ENCODE measurements around the gene FAM171A2.
"Not testable (repeated sequence)": the region's sequence is repeated elsewhere in the genome, so short reads cannot be mapped to it uniquely, and the experiment has no call there.

The FAM171A2 gene

DNA sequence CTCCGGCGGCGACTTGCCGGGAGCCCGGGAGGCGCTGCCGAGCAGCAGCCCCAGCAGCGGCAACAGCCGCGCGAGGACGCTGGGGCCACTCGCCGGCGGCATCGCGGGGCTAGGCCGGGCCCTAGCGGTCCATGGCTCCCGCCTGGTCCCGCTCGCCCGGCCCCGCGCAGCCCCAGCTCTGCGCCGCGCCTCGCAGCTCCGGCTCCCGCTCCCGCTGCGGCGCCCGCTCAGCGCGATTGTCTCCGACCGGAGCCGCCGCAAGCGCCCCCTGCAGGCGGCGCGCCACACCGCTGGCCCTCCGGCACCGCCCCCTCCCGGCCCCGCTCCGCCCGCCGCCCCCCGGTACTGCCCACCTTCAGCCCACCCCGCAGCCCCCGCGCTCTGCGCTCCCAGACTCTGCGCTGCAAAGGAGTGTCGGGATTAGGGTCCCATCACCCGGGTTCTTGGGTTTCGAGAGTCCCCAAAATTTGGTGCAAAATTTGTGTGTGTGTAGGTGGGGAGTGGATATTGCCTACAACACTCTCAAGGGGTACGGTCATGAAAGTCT, at the start of gene FAM171A2:
Gene FAM171A2, minus strand, starts transcription at position 241 of the 547 bp plus-strand sequence. Its CDS starts 139 bp downstream, at position 102.
- in situ Hi-C loops (cut with MboI; ENCODE audit: low sequenced_read_pairs), result no loop called here

- in situ Hi-C loops (cut with MboI; ENCODE audit: low sequenced_read_pairs), result no loop called here
These were observed 45.8 kb upstream of the FAM171A2 start for GRCh38 chr17:44409309-44410028.

GRCh38 chr17:44408786-44409185, 45.1 kb upstream of the FAM171A2 start:
- in situ Hi-C loops (cut with MboI; ENCODE audit: low sequenced_read_pairs), result no loop called here

GRCh38 chr17:44402564-44403172, 39.0 kb upstream of the FAM171A2 start:
- in situ Hi-C loops (cut with MboI; ENCODE audit: low sequenced_read_pairs), result no loop called here

GRCh38 chr17:44400226-44400847, 36.7 kb upstream of the FAM171A2 start:
- in situ Hi-C loops (cut with MboI; ENCODE audit: low sequenced_read_pairs), result no loop called here

- in situ Hi-C loops (cut with MboI; ENCODE audit: low sequenced_read_pairs), result no loop called here
These were observed 35.3 kb upstream of the FAM171A2 start for GRCh38 chr17:44398692-44399691.

- in situ Hi-C loops (cut with MboI; ENCODE audit: low sequenced_read_pairs), result no loop called here
These were observed 34.1 kb upstream of the FAM171A2 start for GRCh38 chr17:44397479-44398440.

DNA sequence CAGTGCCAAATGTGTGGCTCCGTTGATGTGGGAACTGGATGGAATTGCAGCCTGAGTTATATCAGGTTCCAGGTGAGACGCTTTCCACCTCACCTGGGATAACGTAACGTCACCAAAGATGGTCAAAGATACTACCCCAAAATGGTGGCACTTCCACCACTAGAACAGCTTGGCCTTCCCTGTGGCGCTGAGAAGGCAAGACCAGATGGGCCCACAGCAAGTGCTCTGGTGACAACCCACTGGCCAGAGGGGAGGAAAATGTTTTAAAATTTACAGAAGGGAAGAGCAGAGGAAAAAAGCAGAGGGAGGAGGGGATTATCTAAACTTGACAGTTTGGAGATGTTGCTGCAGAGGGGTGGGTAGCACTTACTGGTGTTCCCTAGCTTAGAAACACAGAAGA, 33.3 kb upstream of the FAM171A2 start:
- in situ Hi-C loops (cut with MboI; ENCODE audit: low sequenced_read_pairs), result no loop called here

DNA sequence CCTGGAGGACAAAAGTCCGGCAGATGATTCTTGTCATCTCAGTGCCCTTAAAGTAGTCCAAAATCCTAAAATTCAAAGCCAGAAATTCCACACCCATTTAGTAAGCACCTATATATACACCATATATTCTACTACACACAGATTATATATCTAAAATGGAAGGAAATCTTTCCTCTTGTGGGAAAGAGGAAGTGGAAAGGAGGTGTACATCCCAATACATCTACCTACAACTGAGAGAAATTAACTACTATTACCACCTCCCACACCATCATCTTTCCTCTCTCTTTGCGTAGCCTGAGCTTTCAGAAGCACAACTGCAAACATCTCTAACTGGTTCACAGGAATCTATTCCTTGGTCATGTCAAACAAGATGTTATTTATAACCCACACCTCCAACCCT, 31.2 kb upstream of the FAM171A2 start:
- in situ Hi-C loops (cut with MboI; ENCODE audit: low sequenced_read_pairs), result no loop called here

GRCh38 chr17:44394112-44394511, 30.5 kb upstream of the FAM171A2 start:
- in situ Hi-C loops (cut with MboI; ENCODE audit: low sequenced_read_pairs), result not testable (repeated sequence)

DNA sequence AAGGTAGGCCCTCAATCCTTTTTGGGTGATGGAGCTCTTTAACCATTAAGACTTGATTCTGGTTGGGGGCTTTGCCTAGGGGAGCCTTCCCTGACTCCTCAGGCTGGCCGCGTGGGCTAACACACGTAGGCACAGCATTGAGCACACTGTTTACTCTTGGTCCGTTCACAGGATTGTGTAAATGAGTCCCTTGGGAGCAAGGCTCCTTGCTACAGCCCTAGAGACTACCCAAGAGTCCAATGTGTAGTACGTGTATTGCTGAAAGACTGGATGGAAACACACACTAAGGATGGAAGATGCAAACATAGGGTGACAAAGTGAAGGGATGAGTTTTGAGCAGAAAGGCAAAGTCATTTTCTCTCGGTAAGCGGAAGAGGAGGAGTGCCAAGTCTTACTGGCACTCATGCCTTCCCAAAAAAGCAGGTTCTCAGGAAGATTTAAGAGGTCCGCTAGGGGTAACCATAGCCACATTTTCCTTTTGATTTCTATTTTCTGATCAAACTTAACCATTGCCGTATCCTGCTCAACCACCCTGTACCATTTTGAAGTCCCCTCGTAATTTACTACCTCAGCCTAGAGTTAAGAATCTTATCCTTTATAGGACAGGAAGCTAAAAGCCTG, 26.7 kb upstream of the FAM171A2 start:
- in situ Hi-C loops (cut with MboI; ENCODE audit: low sequenced_read_pairs), result no loop called here

- in situ Hi-C loops (cut with MboI; ENCODE audit: low sequenced_read_pairs), result no loop called here
These were observed 26.1 kb upstream of the FAM171A2 start for GRCh38 chr17:44389723-44390202.

GRCh38 chr17:44389281-44389680, 25.6 kb upstream of the FAM171A2 start, which contains the start of gene ITGA2B:
TSS of gene ITGA2B (minus strand) at chr17:44389649. CDS start at chr17:44389473, 176 bp downstream.
- in situ Hi-C loops (cut with MboI; ENCODE audit: low sequenced_read_pairs), result no loop called here

GRCh38 chr17:44387804-44388203, 24.2 kb upstream of the FAM171A2 start:
- in situ Hi-C loops (cut with MboI; ENCODE audit: low sequenced_read_pairs), result no loop called here

DNA sequence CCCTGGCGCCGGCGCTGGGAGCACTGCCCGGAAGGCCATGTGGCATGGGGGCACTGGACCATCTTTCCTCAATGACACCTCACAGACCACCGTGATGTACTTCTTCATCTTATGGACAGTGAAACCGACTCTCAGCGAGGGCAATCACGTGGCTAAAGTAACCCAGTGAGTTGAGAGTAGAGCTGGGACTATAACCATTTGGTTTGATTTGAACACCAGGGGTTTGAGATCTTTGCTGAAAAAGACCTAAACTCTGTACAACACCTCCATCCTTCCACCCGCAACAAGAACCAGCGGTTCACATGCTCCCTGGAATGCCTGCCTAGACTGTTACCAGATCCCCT, 22.5 kb upstream of the FAM171A2 start:
- in situ Hi-C loops (cut with MboI; ENCODE audit: low sequenced_read_pairs), result no loop called here

GRCh38 chr17:44385287-44386181, 21.9 kb upstream of the FAM171A2 start:
- in situ Hi-C loops (cut with MboI; ENCODE audit: low sequenced_read_pairs), result no loop called here

DNA sequence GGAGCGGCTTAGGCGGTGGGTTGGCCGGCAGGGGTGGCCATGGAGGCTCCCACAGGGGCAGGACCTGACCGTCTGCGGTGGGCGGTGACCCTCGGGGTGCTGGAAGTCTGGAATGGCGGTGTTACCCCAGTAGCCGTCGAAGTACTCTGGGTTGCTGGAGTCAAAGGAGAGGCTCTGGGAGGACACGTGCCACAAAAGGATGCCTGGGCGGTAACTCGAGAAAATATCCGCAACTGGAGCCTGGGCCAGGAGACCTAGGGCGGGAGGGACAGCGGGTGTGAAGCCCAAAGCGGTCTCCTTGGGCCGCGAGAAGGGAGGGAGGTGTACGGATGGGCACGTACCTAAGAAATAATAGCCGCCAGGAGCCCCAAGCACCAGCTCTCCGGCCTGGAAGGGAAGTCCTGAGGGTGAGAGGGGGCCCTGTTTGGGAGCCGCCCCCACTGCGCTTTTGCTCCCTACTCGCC, 21.2 kb upstream of the FAM171A2 start:
- in situ Hi-C loops (cut with MboI; ENCODE audit: low sequenced_read_pairs), result no loop called here
